ENCODE results near the gene CLIP2. TPM values are rescaled to one million over a fixed set of nuclear protein-coding genes. Genes with fewer than 3 reads are reported as not detected.
"Not testable (repeated sequence)": the region's sequence is repeated elsewhere in the genome, so short reads cannot be mapped to it uniquely, and the experiment has no call there.

CLIP2 gene
- total RNA-seq, 1 donor from 2014 or later = 61.7 TPM

DNA sequence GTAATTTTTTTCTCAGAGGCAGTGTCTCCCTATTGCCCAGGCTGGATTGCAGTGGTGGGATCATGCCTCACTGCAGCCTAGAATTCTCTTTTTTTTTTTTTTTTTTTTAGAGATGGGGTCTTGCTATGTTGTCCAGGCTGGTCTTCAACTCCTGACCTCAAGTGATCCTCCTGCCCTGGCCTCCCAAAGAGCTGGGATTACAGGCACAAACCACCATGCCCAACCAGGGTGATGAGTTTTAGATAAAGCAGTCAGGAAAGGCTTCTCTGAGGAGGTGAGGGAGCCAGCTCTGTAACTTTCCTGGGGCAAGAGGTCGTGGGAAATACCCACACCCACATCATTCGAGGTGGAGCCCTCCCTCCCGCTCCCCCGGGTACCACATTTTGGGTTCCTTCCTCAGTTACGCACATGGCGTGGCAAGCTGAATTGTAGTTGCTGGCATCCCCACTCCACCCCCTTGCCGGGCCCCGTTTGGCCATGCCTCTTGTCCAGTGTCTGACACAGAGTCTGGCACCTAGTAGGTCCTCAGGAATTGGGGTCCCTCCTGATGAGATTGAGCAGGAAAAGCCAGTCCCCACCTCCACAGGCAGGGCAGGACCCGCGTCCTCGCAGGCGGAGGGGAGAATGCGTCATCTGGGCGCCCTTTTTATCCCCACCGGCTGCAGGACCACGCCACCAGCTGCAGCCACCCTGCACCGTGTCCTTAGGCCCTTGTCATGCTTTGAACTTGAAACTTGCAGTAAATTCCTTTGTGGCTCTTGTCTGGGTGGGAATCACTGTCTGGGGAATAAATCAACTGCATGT lies 43.4 kb downstream of the CLIP2 start:
- DNase-seq = no peak
- POLR2A ChIA-PET = interaction anchor here (0.5 kb wide), 1 partner anchor 131 kb away, joined by 5 read pairs; no protein-coding TSS in a partner anchor

DNA sequence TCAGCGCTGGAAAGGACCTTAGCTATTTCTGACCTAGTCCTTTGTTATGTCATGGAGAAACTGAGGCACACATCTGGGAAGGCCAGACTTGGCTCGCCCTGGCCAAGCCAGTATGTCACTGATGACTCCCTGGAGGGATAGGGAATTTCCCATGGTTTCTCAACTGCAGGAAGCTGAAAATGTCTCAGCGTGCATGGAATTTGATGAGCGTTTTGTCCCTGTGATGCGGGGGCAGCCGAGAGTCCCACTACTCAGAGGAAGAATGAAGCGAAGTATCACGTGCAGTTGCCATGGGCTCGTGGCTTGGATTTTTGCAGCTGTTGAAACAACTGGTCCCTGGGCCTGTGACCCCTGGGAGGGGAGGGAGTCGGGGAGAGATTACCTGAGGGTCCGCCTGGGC lies 44.8 kb downstream of the CLIP2 start:
- Mint-ChIP-seq H3K4me1 (peaks cover 7% of the 10 kb centered on the region), H3K27ac (no peak overlapping the region), H3K27me3 (no peaks in the 10 kb centered on the region), H3K4me3 (no peak overlapping the region), H3K9me3 (no peaks in the 10 kb centered on the region), H3K36me3 (ENCODE audit: low read depth) (peaks cover 18% of the 10 kb centered on the region)
- ChIA-PET POLR2A (no interaction called here), CTCF (no interaction called here)
- no peak for ATAC-seq (ENCODE audit: low read depth)
- TF ChIP-seq, protein P1, sequence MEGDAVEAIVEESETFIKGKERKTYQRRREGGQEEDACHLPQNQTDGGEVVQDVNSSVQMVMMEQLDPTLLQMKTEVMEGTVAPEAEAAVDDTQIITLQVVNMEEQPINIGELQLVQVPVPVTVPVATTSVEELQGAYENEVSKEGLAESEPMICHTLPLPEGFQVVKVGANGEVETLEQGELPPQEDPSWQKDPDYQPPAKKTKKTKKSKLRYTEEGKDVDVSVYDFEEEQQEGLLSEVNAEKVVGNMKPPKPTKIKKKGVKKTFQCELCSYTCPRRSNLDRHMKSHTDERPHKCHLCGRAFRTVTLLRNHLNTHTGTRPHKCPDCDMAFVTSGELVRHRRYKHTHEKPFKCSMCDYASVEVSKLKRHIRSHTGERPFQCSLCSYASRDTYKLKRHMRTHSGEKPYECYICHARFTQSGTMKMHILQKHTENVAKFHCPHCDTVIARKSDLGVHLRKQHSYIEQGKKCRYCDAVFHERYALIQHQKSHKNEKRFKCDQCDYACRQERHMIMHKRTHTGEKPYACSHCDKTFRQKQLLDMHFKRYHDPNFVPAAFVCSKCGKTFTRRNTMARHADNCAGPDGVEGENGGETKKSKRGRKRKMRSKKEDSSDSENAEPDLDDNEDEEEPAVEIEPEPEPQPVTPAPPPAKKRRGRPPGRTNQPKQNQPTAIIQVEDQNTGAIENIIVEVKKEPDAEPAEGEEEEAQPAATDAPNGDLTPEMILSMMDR (IDR thresholded peaks at IDR 0.05) = no peak
- intact Hi-C loops (cut with micrococcal nuclease) = no loop called here
- no peak for DNase-seq

More for the DNA sequence above, 43.4 kb downstream of the CLIP2 start:
- TF ChIP-seq, protein P1 (IDR thresholded peaks at IDR 0.05) = no peak
- peaks cover 20% of the 10 kb centered on the region for H3K36me3 Mint-ChIP-seq (ENCODE audit: low read depth)
- no peak overlapping the region for H3K27ac Mint-ChIP-seq
- no peaks in the 10 kb centered on the region for H3K27me3 Mint-ChIP-seq
- CTCF ChIA-PET = interaction anchor here (0.6 kb wide), 1 partner anchor 54 kb away, joined by 3 read pairs; no protein-coding TSS in a partner anchor
- H3K4me1 Mint-ChIP-seq = peaks cover 5% of the 10 kb centered on the region
- ATAC-seq (ENCODE audit: low read depth) = no peak
- intact Hi-C loops (cut with micrococcal nuclease) = no loop called here
- H3K4me3 Mint-ChIP-seq = no peak overlapping the region
- H3K9me3 Mint-ChIP-seq = no peaks in the 10 kb centered on the region

DNA sequence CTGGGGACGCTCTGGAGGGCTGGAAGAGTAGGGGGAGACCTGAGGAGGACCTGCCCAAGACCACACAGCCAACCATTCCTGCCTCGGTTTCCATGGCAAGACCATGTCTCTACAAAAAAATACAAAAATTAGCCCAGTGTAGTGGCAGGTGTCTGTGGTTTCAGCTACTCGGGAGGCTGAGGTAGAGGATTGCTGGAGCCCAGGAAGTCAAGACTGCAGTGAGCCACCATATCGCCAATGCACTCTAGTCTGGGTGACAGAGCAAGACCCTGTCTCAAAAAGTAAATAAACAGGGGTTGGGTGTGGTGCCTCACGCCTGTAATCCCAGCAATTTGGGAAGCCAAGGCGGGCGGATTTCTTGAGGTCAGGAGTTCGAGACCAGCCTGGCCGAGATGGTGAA lies 48.7 kb downstream of the CLIP2 start:
- H3K27me3 Mint-ChIP-seq = no peaks in the 10 kb centered on the region
- H3K4me3 Mint-ChIP-seq = no peak overlapping the region
- H3K4me1 Mint-ChIP-seq = peaks cover 5% of the 10 kb centered on the region
- ATAC-seq (ENCODE audit: low read depth) = no peak
- H3K9me3 Mint-ChIP-seq = no peaks in the 10 kb centered on the region
- CTCF ChIA-PET = no interaction called here
- H3K36me3 Mint-ChIP-seq (ENCODE audit: low read depth) = peaks cover 27% of the 10 kb centered on the region
- no peak overlapping the region for H3K27ac Mint-ChIP-seq
- DNase-seq = no peak
- intact Hi-C loops (cut with micrococcal nuclease) = loop anchor here (5.0 kb wide), 1 partner anchor 46 kb away; no protein-coding TSS in a partner anchor
- TF ChIP-seq, protein P1 (IDR thresholded peaks at IDR 0.05) = no peak
- POLR2A ChIA-PET = no interaction called here

DNA sequence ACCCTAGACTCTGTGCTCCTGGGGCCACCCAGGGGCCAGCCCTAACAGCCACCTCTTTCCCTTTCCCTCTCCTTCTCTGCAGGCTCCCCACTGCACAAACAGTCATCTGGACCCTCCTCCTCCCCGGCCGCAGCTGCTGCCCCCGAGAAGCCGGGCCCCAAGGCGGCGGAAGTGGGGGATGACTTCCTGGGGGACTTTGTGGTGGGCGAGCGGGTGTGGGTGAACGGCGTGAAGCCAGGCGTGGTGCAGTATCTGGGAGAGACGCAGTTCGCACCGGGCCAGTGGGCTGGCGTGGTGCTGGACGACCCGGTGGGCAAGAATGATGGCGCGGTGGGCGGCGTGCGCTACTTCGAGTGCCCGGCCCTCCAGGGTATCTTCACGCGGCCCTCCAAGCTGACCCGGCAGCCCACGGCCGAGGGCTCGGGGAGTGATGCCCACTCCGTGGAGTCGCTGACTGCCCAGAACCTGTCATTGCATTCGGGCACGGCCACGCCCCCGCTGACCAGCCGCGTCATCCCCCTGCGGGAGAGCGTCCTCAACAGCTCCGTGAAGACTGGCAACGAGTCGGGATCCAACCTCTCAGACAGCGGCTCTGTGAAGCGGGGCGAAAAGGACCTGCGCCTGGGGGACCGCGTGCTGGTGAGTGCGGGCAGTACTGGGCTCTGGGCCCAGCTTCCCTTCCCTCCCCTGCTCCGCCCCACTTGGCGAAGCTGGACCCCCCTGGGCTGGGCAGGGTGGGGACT lies 49.3 kb downstream of the CLIP2 start:
- H3K36me3 Mint-ChIP-seq (ENCODE audit: low read depth) = peaks cover 31% of the 10 kb centered on the region
- no peaks in the 10 kb centered on the region for H3K9me3 Mint-ChIP-seq
- H3K27ac Mint-ChIP-seq = no peak overlapping the region
- H3K4me3 Mint-ChIP-seq = no peak overlapping the region
- intact Hi-C loops (cut with micrococcal nuclease) = loop anchor here (5.0 kb wide), 1 partner anchor 46 kb away; no protein-coding TSS in a partner anchor
- CTCF ChIA-PET = no interaction called here
- no peak for ATAC-seq (ENCODE audit: low read depth)
- POLR2A ChIA-PET = no interaction called here
- TF ChIP-seq, protein P1 (IDR thresholded peaks at IDR 0.05) = no peak
- no peak for DNase-seq
- peaks cover 5% of the 10 kb centered on the region for H3K4me1 Mint-ChIP-seq
- H3K27me3 Mint-ChIP-seq = no peaks in the 10 kb centered on the region

DNA sequence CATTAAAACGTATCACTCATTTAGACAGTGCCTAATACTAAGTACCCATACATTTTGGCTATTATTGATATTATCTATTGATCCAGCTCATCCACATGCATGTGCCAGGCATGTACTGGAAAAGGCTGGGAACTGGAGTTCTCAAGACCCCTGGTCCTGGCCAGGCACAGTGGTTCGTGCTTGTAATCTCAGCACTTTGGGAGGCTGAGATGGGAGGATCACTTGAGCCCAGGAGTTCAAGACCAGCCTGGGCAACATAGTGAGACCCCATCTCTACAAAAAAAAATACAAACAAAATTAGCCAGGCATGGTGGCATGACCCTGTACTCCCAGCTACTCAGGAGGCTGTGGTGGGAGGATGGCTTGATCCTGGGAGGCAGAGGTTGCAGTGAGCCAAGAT lies 50.4 kb downstream of the CLIP2 start:
- H3K9me3 Mint-ChIP-seq; DNase-seq; H3K4me1 Mint-ChIP-seq; H3K27me3 Mint-ChIP-seq; ATAC-seq (ENCODE audit: low read depth); POLR2A ChIA-PET; H3K4me3 Mint-ChIP-seq; H3K27ac Mint-ChIP-seq; CTCF ChIA-PET: not testable (repeated sequence)
- intact Hi-C loops (cut with micrococcal nuclease) = loop anchor here (5.0 kb wide), 1 partner anchor 47 kb away; no protein-coding TSS in a partner anchor
- H3K36me3 Mint-ChIP-seq (ENCODE audit: low read depth) = peaks cover 31% of the 10 kb centered on the region

All from activated B cell treated with CpG ODN at 0.5 μM for 24 hours (primary cell).